ENCODE results near the gene RNASEH2B. TPM values are rescaled to one million over a fixed set of nuclear protein-coding genes. Genes with fewer than 3 reads are reported as not detected.

Gene RNASEH2B
- total and polyA plus RNA-seq, 2 experiments from 2014 or later = 39.0 to 64.8 TPM

- no peak for ATAC-seq
- no peaks in the 10 kb centered on the region for H3K9me2 ChIP-seq (ENCODE audit: insufficient read depth)
These were observed 41.3 kb downstream of the RNASEH2B start for GRCh38 chr13:50950849-50951248.

More at GRCh38 chr13:50950849-50951248, 41.3 kb downstream of the RNASEH2B start:
- peaks cover 8% of the 10 kb centered on the region for H3K4me1 Mint-ChIP-seq
- Histone ChIP-seq H3F3A (replicated peaks; ENCODE audit: low read depth) (no peaks in the 10 kb centered on the region), H3K27me3 (ENCODE audit: insufficient read depth) (no peaks in the 10 kb centered on the region), H3K4me3 (no peak overlapping the region), H3K36me3 (ENCODE audit: insufficient read depth) (no peaks in the 10 kb centered on the region), H3K27ac (ENCODE audit: low read depth) (no peak overlapping the region), H4K20me1 (replicated peaks; ENCODE audit: insufficient read depth) (no peaks in the 10 kb centered on the region), H2AFZ (no peak overlapping the region), H3K4me2 (no peak overlapping the region), H3K79me2 (replicated peaks; ENCODE audit: insufficient read depth) (no peaks in the 10 kb centered on the region), H3K4me1 (ENCODE audit: insufficient read depth) (no peaks in the 10 kb centered on the region)
- no peak for DNase-seq (ENCODE audit: low spot score)
- H3K27ac Mint-ChIP-seq = no peak overlapping the region
- no peaks in the 10 kb centered on the region for H3K27me3 Mint-ChIP-seq (ENCODE audit: insufficient read depth, low read depth, poor library complexity)
- no peaks in the 10 kb centered on the region for H3K36me3 Mint-ChIP-seq (ENCODE audit: low read depth)
- H3K4me3 Mint-ChIP-seq = no peak overlapping the region
- TF ChIP-seq ZNF331 (CRISPR knock-in tag; IDR thresholded peaks at IDR 0.05; ENCODE audit: low read depth) (no peak), EZH2phosphoT487 (IDR thresholded peaks at IDR 0.05; ENCODE audit: unreplicated experiment) (no peak), JUNB (IDR thresholded peaks at IDR 0.05; ENCODE audit: unreplicated experiment) (no peak), ETS1 (IDR thresholded peaks at IDR 0.05) (no peak), EZH2 (IDR thresholded peaks at IDR 0.05; ENCODE audit: low read depth, unreplicated experiment) (no peak), NANOG (IDR thresholded peaks at IDR 0.05; ENCODE audit: borderline replicate concordance) (no peak), ZNF114 (CRISPR knock-in tag; IDR thresholded peaks at IDR 0.05) (no peak), ZNF462 (CRISPR knock-in tag; IDR thresholded peaks at IDR 0.05) (no peak), CREB1 (CRISPR knock-in tag; IDR thresholded peaks at IDR 0.05; ENCODE audit: low read depth) (no peak), STAT1 (IDR thresholded peaks at IDR 0.05; ENCODE audit: unreplicated experiment) (no peak), POLR2AphosphoS5 (IDR thresholded peaks at IDR 0.05; ENCODE audit: low read depth) (no peak), CTCF (conservative IDR thresholded peaks at IDR 0.05; ENCODE audit: low read depth in 2 of 2) (no peak)
- no peaks in the 10 kb centered on the region for H3K9me3 Mint-ChIP-seq

Data from GM23338 (cell line).